Astrocyte (in vitro differentiated cells and primary cell): ENCODE results near the gene NME7.
"Not testable (repeated sequence)": the region's sequence is repeated elsewhere in the genome, so short reads cannot be mapped to it uniquely, and the experiment has no call there.

Source experiments
- CTCF ChIP-seq: IDR thresholded peaks from 2 replicates; pipeline ENCODE4 v1.5.1; 2011; ENCODE audit warnings: low read depth, mild to moderate bottlenecking, inconsistent platforms, low read length, moderate library complexity; ENCODE audit not compliant: insufficient read depth
- EZH2 ChIP-seq: IDR thresholded peaks from 2 replicates; pipeline ENCODE4 v1.6.1; 2012; ENCODE audit warnings: mild to moderate bottlenecking, low read length, inconsistent platforms; ENCODE audit not compliant: insufficient read depth

DNA sequence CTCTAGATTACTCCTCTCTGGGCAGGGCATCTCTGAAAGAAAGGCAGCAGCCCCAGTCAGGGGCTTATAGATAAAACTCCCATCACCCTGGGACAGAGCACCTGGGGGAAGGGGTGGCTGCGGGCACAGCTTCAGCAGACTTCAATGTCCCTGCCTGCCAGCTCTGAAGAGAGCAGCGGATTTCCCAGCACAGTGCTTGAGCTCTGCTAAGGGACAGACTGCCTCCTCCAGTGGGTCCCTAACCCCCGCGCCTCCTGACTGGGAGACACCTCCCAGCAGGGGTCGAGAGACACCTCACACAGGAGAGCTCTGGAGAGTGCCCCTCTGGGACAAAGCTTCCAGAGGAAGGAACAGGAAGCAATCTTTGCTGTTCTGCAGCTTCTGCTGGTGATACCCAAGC is 40.7 kb upstream of the NME7 start:
- TF ChIP-seq CTCF, EZH2: not testable (repeated sequence)
